OCI-LY3 (cell line): ENCODE measurements around the gene SFMBT1.

ENCODE experiments used
- EZH2phosphoT487 ChIP-seq: fragments of 200-600 bp; shearing (Covaris generic); IDR thresholded peaks from 2 replicates; pipeline ENCODE4 v1.6.1; 2018; ENCODE audit warnings: antibody characterized with exemption, mixed run types, low read depth
- TF ChIP-seq, protein P1 (sequence below): fragments of 200-600, 300-600 bp; sonication (generic); IDR thresholded peaks from 2 replicates; pipeline ENCODE4 v1.5.1; 2014; ENCODE audit warnings: antibody characterized with exemption, low read length, low read depth

GRCh38 chr3:53056442-53056841 is 10.6 kb upstream of the SFMBT1 start:
- TF ChIP-seq, protein P1, sequence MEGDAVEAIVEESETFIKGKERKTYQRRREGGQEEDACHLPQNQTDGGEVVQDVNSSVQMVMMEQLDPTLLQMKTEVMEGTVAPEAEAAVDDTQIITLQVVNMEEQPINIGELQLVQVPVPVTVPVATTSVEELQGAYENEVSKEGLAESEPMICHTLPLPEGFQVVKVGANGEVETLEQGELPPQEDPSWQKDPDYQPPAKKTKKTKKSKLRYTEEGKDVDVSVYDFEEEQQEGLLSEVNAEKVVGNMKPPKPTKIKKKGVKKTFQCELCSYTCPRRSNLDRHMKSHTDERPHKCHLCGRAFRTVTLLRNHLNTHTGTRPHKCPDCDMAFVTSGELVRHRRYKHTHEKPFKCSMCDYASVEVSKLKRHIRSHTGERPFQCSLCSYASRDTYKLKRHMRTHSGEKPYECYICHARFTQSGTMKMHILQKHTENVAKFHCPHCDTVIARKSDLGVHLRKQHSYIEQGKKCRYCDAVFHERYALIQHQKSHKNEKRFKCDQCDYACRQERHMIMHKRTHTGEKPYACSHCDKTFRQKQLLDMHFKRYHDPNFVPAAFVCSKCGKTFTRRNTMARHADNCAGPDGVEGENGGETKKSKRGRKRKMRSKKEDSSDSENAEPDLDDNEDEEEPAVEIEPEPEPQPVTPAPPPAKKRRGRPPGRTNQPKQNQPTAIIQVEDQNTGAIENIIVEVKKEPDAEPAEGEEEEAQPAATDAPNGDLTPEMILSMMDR = peak; percentile 31
- TF ChIP-seq EZH2phosphoT487 = no peak
